OCI-LY7 (cell line): ENCODE measurements around the gene OLFML2B.

Source experiments
- CTCF ChIP-seq: fragments of 200-600 bp; sonication (generic); conservative IDR thresholded peaks from 2 replicates; pipeline ENCODE4 v1.5.1; 2014; ENCODE audit warnings: mild to moderate bottlenecking, antibody characterized with exemption, low read length, moderate library complexity, mixed read lengths
- EZH2phosphoT487 ChIP-seq: fragments of 200-600 bp; sonication (generic); IDR thresholded peaks from 2 replicates; pipeline ENCODE4 v1.6.1; 2018; ENCODE audit warnings: low read depth, borderline replicate concordance, mild to moderate bottlenecking, mixed run types, antibody characterized with exemption, low read length, moderate library complexity, mixed read lengths

GRCh38 chr1:161997152-161997551 is 26.5 kb downstream of the OLFML2B start:
- TF ChIP-seq CTCF (no peak), EZH2phosphoT487 (no peak)
